ENCODE results near the gene GBA2. TPM values are rescaled to one million over a fixed set of nuclear protein-coding genes. Genes with fewer than 3 reads are reported as not detected.

Gene GBA2
- total RNA-seq, 1 donor from 2014 or later, result 57.0 TPM

GRCh38 chr9:35717132-35717870, 31.7 kb downstream of the GBA2 start:
- no peak overlapping the region for H3K27ac Mint-ChIP-seq
- intact Hi-C loops (cut with micrococcal nuclease), result no loop called here
- H3K36me3 Mint-ChIP-seq (ENCODE audit: low read depth), result peaks cover 81% of the 10 kb centered on the region
- no peaks in the 10 kb centered on the region for H3K27me3 Mint-ChIP-seq (ENCODE audit: low read depth)
- H3K4me3 Mint-ChIP-seq (ENCODE audit: low read depth), result no peak overlapping the region
- H3K9me3 Mint-ChIP-seq, result no peaks in the 10 kb centered on the region
- no peaks in the 10 kb centered on the region for H3K4me1 Mint-ChIP-seq (ENCODE audit: low read depth)
- no peak for DNase-seq (ENCODE audit: low spot score)

- H3K4me1 Mint-ChIP-seq (ENCODE audit: low read depth), result peaks cover 2% of the 10 kb centered on the region
- H3K4me3 Mint-ChIP-seq (ENCODE audit: low read depth), result no peak overlapping the region
- DNase-seq (ENCODE audit: low spot score), result no peak
- H3K27ac Mint-ChIP-seq, result no peak overlapping the region
- H3K36me3 Mint-ChIP-seq (ENCODE audit: low read depth), result peaks cover 81% of the 10 kb centered on the region
- intact Hi-C loops (cut with micrococcal nuclease), result no loop called here
- no peaks in the 10 kb centered on the region for H3K9me3 Mint-ChIP-seq
- H3K27me3 Mint-ChIP-seq (ENCODE audit: low read depth), result no peaks in the 10 kb centered on the region
Measured at GRCh38 chr9:35716230-35716629, 32.8 kb downstream of the GBA2 start.

- H3K4me3 Mint-ChIP-seq (ENCODE audit: low read depth), result no peak overlapping the region
- H3K9me3 Mint-ChIP-seq, result no peaks in the 10 kb centered on the region
- peaks cover 90% of the 10 kb centered on the region for H3K36me3 Mint-ChIP-seq (ENCODE audit: low read depth)
- DNase-seq (ENCODE audit: low spot score), result no peak
- H3K4me1 Mint-ChIP-seq (ENCODE audit: low read depth), result peaks cover 2% of the 10 kb centered on the region
- intact Hi-C loops (cut with micrococcal nuclease), result no loop called here
- no peaks in the 10 kb centered on the region for H3K27me3 Mint-ChIP-seq (ENCODE audit: low read depth)
- no peak overlapping the region for H3K27ac Mint-ChIP-seq
Measured at GRCh38 chr9:35714579-35715252, 34.3 kb downstream of the GBA2 start.

- H3K9me3 Mint-ChIP-seq, result no peaks in the 10 kb centered on the region
- no peak overlapping the region for H3K4me3 Mint-ChIP-seq (ENCODE audit: low read depth)
- H3K4me1 Mint-ChIP-seq (ENCODE audit: low read depth), result peaks cover 2% of the 10 kb centered on the region
- H3K27ac Mint-ChIP-seq, result no peak overlapping the region
- H3K36me3 Mint-ChIP-seq (ENCODE audit: low read depth), result peaks cover 87% of the 10 kb centered on the region
- H3K27me3 Mint-ChIP-seq (ENCODE audit: low read depth), result no peaks in the 10 kb centered on the region
- intact Hi-C loops (cut with micrococcal nuclease), result no loop called here
- DNase-seq (ENCODE audit: low spot score), result no peak
Measured at GRCh38 chr9:35714123-35714522, 34.9 kb downstream of the GBA2 start.

GRCh38 chr9:35713578-35713977, 35.5 kb downstream of the GBA2 start:
- Mint-ChIP-seq H3K27me3 (ENCODE audit: low read depth) (no peaks in the 10 kb centered on the region), H3K4me3 (ENCODE audit: low read depth) (no peak overlapping the region), H3K9me3 (no peaks in the 10 kb centered on the region), H3K4me1 (ENCODE audit: low read depth) (peaks cover 2% of the 10 kb centered on the region), H3K27ac (no peak overlapping the region), H3K36me3 (ENCODE audit: low read depth) (peaks cover 90% of the 10 kb centered on the region)
- intact Hi-C loops (cut with micrococcal nuclease), result no loop called here
- DNase-seq (ENCODE audit: low spot score), result no peak

GRCh38 chr9:35712762-35713400, 36.1 kb downstream of the GBA2 start:
- H3K27ac Mint-ChIP-seq, result no peak overlapping the region

GRCh38 chr9:35711501-35712428, 37.3 kb downstream of the GBA2 start:
- Mint-ChIP-seq H3K36me3 (ENCODE audit: low read depth) (peaks cover 90% of the 10 kb centered on the region), H3K27ac (no peak overlapping the region), H3K4me1 (ENCODE audit: low read depth) (peaks cover 2% of the 10 kb centered on the region), H3K27me3 (ENCODE audit: low read depth) (no peaks in the 10 kb centered on the region), H3K9me3 (no peaks in the 10 kb centered on the region), H3K4me3 (ENCODE audit: low read depth) (no peak overlapping the region)
- DNase-seq (ENCODE audit: low spot score), result no peak
- intact Hi-C loops (cut with micrococcal nuclease), result no loop called here

More at GRCh38 chr9:35712762-35713400, 36.1 kb downstream of the GBA2 start:
- Mint-ChIP-seq H3K9me3 (no peaks in the 10 kb centered on the region), H3K27me3 (ENCODE audit: low read depth) (no peaks in the 10 kb centered on the region), H3K36me3 (ENCODE audit: low read depth) (peaks cover 90% of the 10 kb centered on the region), H3K4me1 (ENCODE audit: low read depth) (peaks cover 2% of the 10 kb centered on the region), H3K4me3 (ENCODE audit: low read depth) (no peak overlapping the region)
- intact Hi-C loops (cut with micrococcal nuclease), result no loop called here
- no peak for DNase-seq (ENCODE audit: low spot score)

GRCh38 chr9:35710818-35711500, 38.1 kb downstream of the GBA2 start:
- intact Hi-C loops (cut with micrococcal nuclease), result no loop called here
- Mint-ChIP-seq H3K36me3 (ENCODE audit: low read depth) (peaks cover 90% of the 10 kb centered on the region), H3K27ac (no peak overlapping the region), H3K4me1 (ENCODE audit: low read depth) (peaks cover 2% of the 10 kb centered on the region), H3K27me3 (ENCODE audit: low read depth) (no peaks in the 10 kb centered on the region), H3K4me3 (ENCODE audit: low read depth) (no peak overlapping the region), H3K9me3 (no peaks in the 10 kb centered on the region)
- DNase-seq (ENCODE audit: low spot score), result no peak

GRCh38 chr9:35708146-35708545, 40.9 kb downstream of the GBA2 start:
- H3K27ac Mint-ChIP-seq, result no peak overlapping the region
- H3K27me3 Mint-ChIP-seq (ENCODE audit: low read depth), result no peaks in the 10 kb centered on the region
- peaks cover 2% of the 10 kb centered on the region for H3K4me1 Mint-ChIP-seq (ENCODE audit: low read depth)
- no peak for DNase-seq (ENCODE audit: low spot score)
- H3K36me3 Mint-ChIP-seq (ENCODE audit: low read depth), result peaks cover 88% of the 10 kb centered on the region
- intact Hi-C loops (cut with micrococcal nuclease), result no loop called here
- H3K4me3 Mint-ChIP-seq (ENCODE audit: low read depth), result no peak overlapping the region
- H3K9me3 Mint-ChIP-seq, result no peaks in the 10 kb centered on the region

- Mint-ChIP-seq H3K36me3 (ENCODE audit: low read depth) (peaks cover 85% of the 10 kb centered on the region), H3K4me1 (ENCODE audit: low read depth) (no peaks in the 10 kb centered on the region), H3K4me3 (ENCODE audit: low read depth) (no peak overlapping the region), H3K27ac (no peak overlapping the region), H3K9me3 (no peaks in the 10 kb centered on the region), H3K27me3 (ENCODE audit: low read depth) (no peaks in the 10 kb centered on the region)
- no peak for DNase-seq (ENCODE audit: low spot score)
- intact Hi-C loops (cut with micrococcal nuclease), result no loop called here
Measured at GRCh38 chr9:35706951-35707350, 42.1 kb downstream of the GBA2 start.

- Mint-ChIP-seq H3K36me3 (ENCODE audit: low read depth) (peaks cover 75% of the 10 kb centered on the region), H3K4me1 (ENCODE audit: low read depth) (no peaks in the 10 kb centered on the region), H3K4me3 (ENCODE audit: low read depth) (no peak overlapping the region), H3K27me3 (ENCODE audit: low read depth) (no peaks in the 10 kb centered on the region), H3K27ac (no peak overlapping the region), H3K9me3 (no peaks in the 10 kb centered on the region)
- intact Hi-C loops (cut with micrococcal nuclease), result no loop called here
- DNase-seq (ENCODE audit: low spot score), result no peak
Measured at GRCh38 chr9:35705836-35706430, 43.1 kb downstream of the GBA2 start.

- no peaks in the 10 kb centered on the region for H3K9me3 Mint-ChIP-seq
- intact Hi-C loops (cut with micrococcal nuclease), result no loop called here
- no peaks in the 10 kb centered on the region for H3K4me1 Mint-ChIP-seq (ENCODE audit: low read depth)
- H3K4me3 Mint-ChIP-seq (ENCODE audit: low read depth), result no peak overlapping the region
- H3K27ac Mint-ChIP-seq, result no peak overlapping the region
- H3K36me3 Mint-ChIP-seq (ENCODE audit: low read depth), result peaks cover 69% of the 10 kb centered on the region
- H3K27me3 Mint-ChIP-seq (ENCODE audit: low read depth), result no peaks in the 10 kb centered on the region
- no peak for DNase-seq (ENCODE audit: low spot score)
Measured at GRCh38 chr9:35705372-35705771, 43.7 kb downstream of the GBA2 start.

Data from activated T-helper 2 cell treated with anti-CD3 and anti-CD28 coated beads, Interferon-gamma antibody, Interleukin-2, Interleukin-4, amounts not matched to agents 10 μg/mL and 5 μg/mL and 100 μg/mL, durations not matched to agents 14 hours and 24 hours and 36 hours (primary cell).